ENCODE measurements around the gene AP4B1.

- TF ChIP-seq CTCF (IDR thresholded peaks at IDR 0.05 in 2 of 3, conservative IDR thresholded peaks at IDR 0.05 in 1 of 3; ENCODE audit: borderline replicate concordance in 1 of 3, insufficient read depth in 1 of 3, low read depth in 2 of 3, low read length in 2 of 3) = no peak
- no peak for TF ChIP-seq ZNF274 (IDR thresholded peaks at IDR 0.05; ENCODE audit: low read depth, low read length)
Measured at GRCh38 chr1:113868387-113869083, 36.1 kb downstream of the AP4B1 start.
